Lung (tissue), 12 donors: ENCODE data around the gene SNCG. TPM values are rescaled to one million over a fixed set of nuclear protein-coding genes. Genes with fewer than 3 reads are reported as not detected.
A peak's percentile ranks its signal among the peaks of the same experiment; 100 is the strongest.

Source experiments
- ATAC-seq: fragments of 200-7000 bp; cut with Tn5 transposase; one replicate; pipeline ENCODE4 v1.9.1; 2020; ENCODE audit warnings: moderate number of reproducible peaks; ENCODE audit not compliant: insufficient read depth, low FRiP score
- DNase-seq, 3 donors: peaks; one replicate each; pipeline ENCODE4 v3.0.0-alpha.2; 2013 to 2017
- H3K27ac ChIP-seq, 2 donors: one replicate each; pipeline ENCODE4 v1.5.1; 2013; ENCODE audit warnings: mild to moderate bottlenecking in 2 of 2, moderate library complexity in 2 of 2, control low read depth in 1 of 2, inconsistent platforms in 1 of 2, low read depth in 1 of 2, low read length in 1 of 2
- H3K27me3 ChIP-seq, 3 donors: one replicate each; pipeline ENCODE4 v1.5.1; 2013; ENCODE audit warnings: low read length in 2 of 3; ENCODE audit not compliant: control insufficient read depth in 3 of 3, insufficient read depth in 3 of 3
- H3K36me3 ChIP-seq, 4 donors: one replicate each; pipeline ENCODE4 v1.5.1; 2013; ENCODE audit warnings: low read length in 4 of 4, mild to moderate bottlenecking in 1 of 4, moderate library complexity in 1 of 4; ENCODE audit not compliant: control insufficient read depth in 4 of 4, insufficient read depth in 4 of 4
- H3K4me1 ChIP-seq, 5 donors: one replicate each; pipeline ENCODE4 v1.5.1; 2013; ENCODE audit warnings: low read length in 5 of 5, mild to moderate bottlenecking in 2 of 5, moderate library complexity in 1 of 5; ENCODE audit not compliant: control insufficient read depth in 5 of 5, insufficient read depth in 5 of 5
- H3K4me3 ChIP-seq: one replicate; pipeline ENCODE4 v1.5.1; 2013; ENCODE audit warnings: mild to moderate bottlenecking, control low read depth, moderate library complexity
- H3K9ac ChIP-seq, 2 donors: one replicate each; pipeline ENCODE4 v1.5.1; 2013; ENCODE audit warnings: low read length in 2 of 2, control low read depth in 1 of 2; ENCODE audit not compliant: insufficient read depth in 1 of 2
- H3K9me3 ChIP-seq, 4 donors: one replicate each; pipeline ENCODE4 v1.5.1; 2013; ENCODE audit warnings: low read length in 3 of 4, mild to moderate bottlenecking in 1 of 4, moderate library complexity in 1 of 4; ENCODE audit not compliant: control insufficient read depth in 4 of 4, insufficient read depth in 3 of 4
- WGBS, 2 donors: extraction: QIAGEN DNeasy Blood & Tissue Kit; methylation state at CpG; one replicate each; pipeline ENCODE4 v1.1.7; 2013; 5-methylcytosine and 5-hydroxymethylcytosine counted together
- polyA plus RNA-seq, 2 donors: library from polyadenylated mRNA; stranded (reverse); fragments of 200-250 nt; gene quantifications; one replicate each; pipeline ENCODE4 v1.2.1, GENCODE V29; 2013
- total RNA-seq, 2 donors: library from RNA; depleted of rRNA in 1 of 2; stranded (reverse); fragments of >200 nt in 1 of 2; gene quantifications; one replicate each; pipeline ENCODE4 v1.2.1, GENCODE V29; 2014 to 2021
- TF ChIP-seq, protein P1 (sequence below): IDR thresholded peaks from 2 replicates; pipeline ENCODE4 v1.5.1; 2012; ENCODE audit warnings: mild to moderate bottlenecking; ENCODE audit errors: control extremely low read depth, extremely low read depth
- donor health status: control.
- donor health status: control.
- donor health status: Bipolar disorder and iron deficiency.
- donor health status: healthy.
- donor health status: DM: yes; HTN: yes; CAD: no.

Gene SNCG
- total and polyA plus RNA-seq, 4 donors, result 2.3 to 32.8 (median 14.3) TPM

DNA sequence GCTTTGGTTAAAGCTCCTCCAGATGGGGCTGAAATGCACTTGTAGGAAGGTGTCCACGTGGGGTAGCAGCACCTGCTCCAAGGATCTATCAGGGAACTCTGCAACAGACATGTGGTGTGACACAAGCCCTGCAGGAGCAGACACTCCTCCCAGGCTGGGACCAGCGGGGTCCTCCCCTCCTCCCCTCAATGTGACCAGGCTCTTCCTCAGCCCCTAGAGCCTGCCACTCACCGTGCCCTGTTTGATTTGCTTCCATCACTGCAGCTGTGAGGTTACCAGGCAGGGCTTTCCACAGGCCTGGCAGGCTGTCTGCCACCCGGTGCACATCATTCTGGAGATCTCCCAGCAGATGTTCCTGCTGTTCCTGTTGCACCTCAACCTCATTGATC, 14.4 kb upstream of the SNCG start:
- no peak for ATAC-seq
- H3K27me3 ChIP-seq, result peaks cover 0 to 2% (median 0%) of the 10 kb centered on the region in 3 donors
- no peak for DNase-seq
- H3K4me1 ChIP-seq, result peaks cover 0 to 9% (median 0%) of the 10 kb centered on the region in 5 donors
- peaks cover 0 to 18% (median 0%) of the 10 kb centered on the region in 4 donors for H3K36me3 ChIP-seq
- TF ChIP-seq, protein P1, sequence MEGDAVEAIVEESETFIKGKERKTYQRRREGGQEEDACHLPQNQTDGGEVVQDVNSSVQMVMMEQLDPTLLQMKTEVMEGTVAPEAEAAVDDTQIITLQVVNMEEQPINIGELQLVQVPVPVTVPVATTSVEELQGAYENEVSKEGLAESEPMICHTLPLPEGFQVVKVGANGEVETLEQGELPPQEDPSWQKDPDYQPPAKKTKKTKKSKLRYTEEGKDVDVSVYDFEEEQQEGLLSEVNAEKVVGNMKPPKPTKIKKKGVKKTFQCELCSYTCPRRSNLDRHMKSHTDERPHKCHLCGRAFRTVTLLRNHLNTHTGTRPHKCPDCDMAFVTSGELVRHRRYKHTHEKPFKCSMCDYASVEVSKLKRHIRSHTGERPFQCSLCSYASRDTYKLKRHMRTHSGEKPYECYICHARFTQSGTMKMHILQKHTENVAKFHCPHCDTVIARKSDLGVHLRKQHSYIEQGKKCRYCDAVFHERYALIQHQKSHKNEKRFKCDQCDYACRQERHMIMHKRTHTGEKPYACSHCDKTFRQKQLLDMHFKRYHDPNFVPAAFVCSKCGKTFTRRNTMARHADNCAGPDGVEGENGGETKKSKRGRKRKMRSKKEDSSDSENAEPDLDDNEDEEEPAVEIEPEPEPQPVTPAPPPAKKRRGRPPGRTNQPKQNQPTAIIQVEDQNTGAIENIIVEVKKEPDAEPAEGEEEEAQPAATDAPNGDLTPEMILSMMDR, result no peak
- 87 to 92% methylated on average over 4 of the region's 4 CpGs for WGBS, 2 donors
- H3K9ac ChIP-seq, result no peak overlapping the region
- no peaks in the 10 kb centered on the region for H3K9me3 ChIP-seq
- H3K27ac ChIP-seq, result no peak overlapping the region
- H3K4me3 ChIP-seq, result no peak overlapping the region

DNA sequence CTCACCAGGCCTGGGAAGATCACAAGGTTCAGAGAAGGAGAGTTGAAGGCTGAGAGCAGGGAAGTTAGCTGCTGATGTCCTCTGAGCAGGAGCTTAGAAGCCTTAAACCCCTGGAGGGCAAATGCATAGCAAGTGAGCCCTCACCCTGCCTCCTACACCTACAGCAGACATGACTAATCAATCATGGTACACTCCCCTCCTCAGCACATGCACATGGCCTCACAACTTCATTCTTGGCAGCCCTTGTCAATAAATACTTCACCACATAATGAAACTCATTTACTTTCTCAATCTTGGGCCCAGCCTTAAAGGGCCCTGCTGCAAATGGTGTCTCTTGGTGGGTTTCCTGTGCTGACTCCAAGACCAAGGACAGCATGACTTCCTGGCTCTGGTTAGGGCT, 13.9 kb upstream of the SNCG start:
- DNase-seq, result peak in 1 of 3 donors; percentile 66
- Histone ChIP-seq H3K9ac (no peak overlapping the region), H3K36me3 (peaks cover 0 to 18% (median 0%) of the 10 kb centered on the region in 4 donors), H3K4me1 (peaks cover 0 to 9% (median 0%) of the 10 kb centered on the region in 5 donors), H3K9me3 (no peaks in the 10 kb centered on the region), H3K27ac (no peak overlapping the region), H3K27me3 (peaks cover 0 to 2% (median 0%) of the 10 kb centered on the region in 3 donors), H3K4me3 (no peak overlapping the region)
- TF ChIP-seq, protein P1, result no peak
- ATAC-seq, result no peak

DNA sequence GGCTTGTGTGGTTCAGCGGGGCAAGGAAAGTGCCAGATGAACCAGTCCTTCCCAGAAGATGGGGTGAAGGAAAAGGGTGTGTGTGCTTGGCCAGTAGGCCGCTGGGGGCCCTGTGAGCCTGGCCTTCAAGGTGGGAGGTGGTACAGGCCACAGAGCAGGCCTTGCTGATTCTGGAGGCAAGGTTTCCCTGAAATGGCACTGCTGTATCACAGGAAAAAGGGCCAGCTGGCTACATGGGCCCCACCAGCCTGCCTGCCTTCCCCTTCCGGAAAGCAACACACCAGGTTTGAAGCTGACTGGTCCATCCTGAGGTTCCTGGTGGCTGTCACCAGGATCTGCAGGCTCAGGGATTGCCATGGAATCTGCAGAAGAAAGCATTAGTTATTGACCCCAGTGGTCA, 13.5 kb upstream of the SNCG start:
- TF ChIP-seq, protein P1, result no peak
- Histone ChIP-seq H3K27me3 (peaks cover 0 to 2% (median 0%) of the 10 kb centered on the region in 3 donors), H3K4me3 (no peak overlapping the region), H3K9me3 (no peaks in the 10 kb centered on the region), H3K4me1 (peaks cover 0 to 9% (median 0%) of the 10 kb centered on the region in 5 donors), H3K36me3 (peaks cover 0 to 18% (median 0%) of the 10 kb centered on the region in 4 donors), H3K9ac (no peak overlapping the region), H3K27ac (no peak overlapping the region)
- DNase-seq (no peak), ATAC-seq (no peak)
- 91 to 94% methylated on average over 3 of the region's 3 CpGs for WGBS, 2 donors
